ENCODE measurements around the gene DACT1. TPM values are rescaled to one million over a fixed set of nuclear protein-coding genes. Genes with fewer than 3 reads are reported as not detected.

Gene DACT1
- total RNA-seq, 1 donor, result 6.9 TPM

GRCh38 chr14:58663494-58664111, 25.8 kb downstream of the DACT1 start:
- TF ChIP-seq CTCF (IDR thresholded peaks at IDR 0.05; ENCODE audit: insufficient read depth, low read depth, low read length), result no peak
- H3K4me3 ChIP-seq (ENCODE audit: low read depth, low read length), result no peak overlapping the region
- peak; percentile 80 for DNase-seq (ENCODE audit: low read depth)

DNA sequence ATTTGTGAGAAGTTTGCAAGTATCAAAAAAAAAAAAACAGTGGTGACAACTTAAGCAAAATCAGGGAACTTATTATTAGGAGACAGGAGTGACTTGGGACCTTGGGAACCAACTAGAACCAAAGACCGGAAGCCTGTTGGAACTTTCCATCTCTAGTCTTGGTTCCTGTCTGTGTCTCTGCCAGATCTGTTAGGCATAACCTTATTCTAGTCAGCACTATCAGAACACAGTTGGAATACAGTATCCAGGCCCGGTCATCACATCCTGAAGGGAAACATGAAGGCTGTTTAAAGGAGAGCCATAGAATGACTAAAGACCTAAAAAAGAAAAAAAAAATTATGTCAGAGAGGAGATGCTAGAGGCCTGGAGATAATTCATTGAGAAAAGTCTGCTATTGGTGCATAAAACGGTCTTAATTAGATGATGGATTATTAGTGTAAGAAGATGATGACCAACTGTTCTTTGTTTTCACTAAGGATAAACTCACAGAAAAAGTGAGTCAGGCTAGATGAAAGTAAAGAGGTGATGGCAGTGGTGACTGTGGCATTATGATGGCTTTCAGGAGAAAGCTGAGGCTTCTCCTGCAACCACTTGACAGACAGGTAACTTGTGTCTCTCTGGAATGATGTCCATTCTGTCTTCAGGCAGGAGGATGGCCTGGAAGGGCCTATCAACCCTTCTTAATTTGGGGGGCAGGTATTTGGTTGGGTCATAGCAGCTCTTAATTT, 28.2 kb downstream of the DACT1 start:
- no peak for DNase-seq (ENCODE audit: low read depth)
- TF ChIP-seq CTCF (IDR thresholded peaks at IDR 0.05; ENCODE audit: insufficient read depth, low read depth, low read length), result no peak
- H3K4me3 ChIP-seq (ENCODE audit: low read depth, low read length), result no peak overlapping the region

DNA sequence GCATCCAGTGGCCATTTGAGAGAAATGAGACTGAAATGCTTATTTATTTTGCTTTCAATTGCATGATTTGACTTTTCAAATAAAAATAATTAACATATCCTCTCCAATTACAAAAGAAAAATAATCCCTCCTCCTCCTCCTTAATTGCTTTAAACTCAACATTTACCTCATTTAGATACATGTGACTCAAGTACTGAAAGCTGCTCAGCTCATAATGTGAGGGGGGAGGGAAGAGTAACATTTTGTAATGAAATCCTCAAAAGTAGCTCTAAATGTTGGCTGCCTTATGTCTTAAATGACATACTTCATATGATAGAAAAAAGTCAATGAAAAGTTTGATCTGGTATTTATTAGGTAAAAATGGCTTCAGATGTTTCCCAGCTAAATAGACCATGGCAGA, 29.0 kb downstream of the DACT1 start:
- H3K4me3 ChIP-seq (ENCODE audit: low read depth, low read length), result no peak overlapping the region
- DNase-seq (ENCODE audit: low read depth), result no peak
- no peak for TF ChIP-seq CTCF (IDR thresholded peaks at IDR 0.05; ENCODE audit: insufficient read depth, low read depth, low read length)

- no peak overlapping the region for H3K4me3 ChIP-seq (ENCODE audit: low read depth, low read length)
- DNase-seq (ENCODE audit: low read depth), result no peak
- no peak for TF ChIP-seq CTCF (IDR thresholded peaks at IDR 0.05; ENCODE audit: insufficient read depth, low read depth, low read length)
These were observed 30.1 kb downstream of the DACT1 start for GRCh38 chr14:58667900-58668299.

DNA sequence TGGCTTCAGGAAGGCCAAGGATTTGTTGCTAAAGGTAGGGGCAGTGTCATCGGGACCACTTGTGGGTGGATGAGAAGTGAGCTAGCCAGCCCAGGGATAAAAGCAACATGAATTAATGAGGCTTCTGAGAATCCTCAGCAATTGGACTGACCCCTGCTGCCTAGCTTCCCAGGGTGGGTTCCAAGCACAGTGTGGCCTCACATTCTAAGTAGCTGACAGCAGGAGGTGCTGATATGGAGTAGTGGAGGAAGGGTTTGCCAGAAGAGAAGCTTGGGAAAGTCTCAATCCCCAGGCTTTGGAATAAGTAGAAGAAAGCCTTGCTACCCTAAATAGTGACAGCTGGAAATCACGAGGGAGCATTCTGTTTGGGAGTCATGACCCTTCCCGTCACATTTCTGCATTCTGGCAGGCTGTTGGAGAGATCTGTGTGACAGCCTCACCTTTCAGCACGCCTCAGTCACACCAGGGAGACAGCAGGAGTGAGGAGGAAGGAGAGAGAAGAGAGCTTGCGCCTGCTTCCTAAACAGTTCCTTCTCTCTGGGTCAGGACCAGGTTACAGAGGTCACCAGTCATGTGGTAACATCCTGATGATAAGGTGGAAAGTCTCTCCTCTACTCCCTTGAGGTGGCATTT, 31.2 kb downstream of the DACT1 start:
- H3K4me3 ChIP-seq (ENCODE audit: low read depth, low read length), result no peak overlapping the region
- no peak for TF ChIP-seq CTCF (IDR thresholded peaks at IDR 0.05; ENCODE audit: insufficient read depth, low read depth, low read length)
- DNase-seq (ENCODE audit: low read depth), result no peak

DNA sequence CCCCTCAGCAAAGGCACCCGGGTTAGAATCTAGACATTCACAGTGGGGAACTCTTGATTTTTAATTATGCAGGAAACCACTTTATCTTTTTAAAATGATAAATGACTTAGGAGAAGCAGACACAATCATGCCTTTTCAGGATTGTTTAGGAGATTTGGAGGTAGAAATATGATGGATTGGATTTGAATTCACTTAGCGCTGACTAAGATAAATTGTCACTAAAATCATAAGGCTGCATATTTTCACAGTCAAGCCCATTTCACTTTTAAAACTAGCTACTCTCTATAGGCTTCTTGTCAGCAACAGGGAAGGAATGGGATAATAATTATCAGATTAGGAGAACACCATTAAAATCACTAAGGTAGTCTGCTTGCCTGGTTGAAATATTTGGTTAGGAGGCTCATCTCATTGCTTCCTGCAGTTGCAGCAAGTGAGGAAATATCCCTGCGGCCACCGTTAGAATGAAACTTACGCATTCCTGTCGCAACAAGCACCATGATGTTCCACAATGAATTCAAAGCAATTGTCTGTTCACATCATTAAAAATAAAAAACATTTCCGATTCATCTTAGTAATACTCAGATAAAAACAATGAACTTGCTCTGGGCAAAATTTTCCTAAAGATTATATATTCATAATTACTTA, 31.9 kb downstream of the DACT1 start:
- TF ChIP-seq CTCF (IDR thresholded peaks at IDR 0.05; ENCODE audit: insufficient read depth, low read depth, low read length), result no peak
- DNase-seq (ENCODE audit: low read depth), result no peak
- no peak overlapping the region for H3K4me3 ChIP-seq (ENCODE audit: low read depth, low read length)

All from fibroblast of villous mesenchyme (primary cell).